Nephron (organoid): ENCODE results near the gene PCGF3.
"Not testable (repeated sequence)": the region's sequence is repeated elsewhere in the genome, so short reads cannot be mapped to it uniquely, and the experiment has no call there.

Experiments
- H3K27ac Mint-ChIP-seq, 3 experiments: 2 replicates each; pipeline ENCODE4 v1.8.0; 2020; ENCODE audit warnings: mixed read lengths in 3 of 3, mild to moderate bottlenecking in 2 of 3, moderate library complexity in 1 of 3
- H3K27me3 Mint-ChIP-seq: 2 replicates; pipeline ENCODE4 v1.8.0; 2021; ENCODE audit warnings: low read depth, mild to moderate bottlenecking, moderate library complexity, mixed read lengths
- H3K36me3 Mint-ChIP-seq: 2 replicates; pipeline ENCODE4 v1.8.0; 2020; ENCODE audit warnings: low read depth, mixed read lengths
- H3K4me1 Mint-ChIP-seq: 2 replicates; pipeline ENCODE4 v1.8.0; 2020; ENCODE audit warnings: mixed read lengths
- H3K4me3 Mint-ChIP-seq, 3 experiments: 2 replicates each; pipeline ENCODE4 v1.8.0; 2020; ENCODE audit warnings: mild to moderate bottlenecking in 3 of 3, mixed read lengths in 3 of 3, moderate library complexity in 2 of 3
- H3K9me3 Mint-ChIP-seq: 2 replicates; pipeline ENCODE4 v1.8.0; 2020; ENCODE audit warnings: mixed read lengths
- TF ChIP-seq, protein P1 (sequence below), 3 experiments: fragments of 200-600 bp; sonication (generic); IDR thresholded peaks; one replicate each; pipeline ENCODE4 v1.5.0; 2021; ENCODE audit warnings: antibody characterized with exemption in 3 of 3; ENCODE audit not compliant: unreplicated experiment in 3 of 3

Gene PCGF3

GRCh38 chr4:666436-666810 is 39.2 kb upstream of the PCGF3 start:
- Mint-ChIP-seq H3K9me3 (no peaks in the 10 kb centered on the region), H3K27ac (no peak overlapping the region), H3K27me3 (peaks cover 3% of the 10 kb centered on the region), H3K4me3 (no peak overlapping the region), H3K36me3 (peaks cover 10% of the 10 kb centered on the region), H3K4me1 (no peaks in the 10 kb centered on the region)
- TF ChIP-seq, protein P1, sequence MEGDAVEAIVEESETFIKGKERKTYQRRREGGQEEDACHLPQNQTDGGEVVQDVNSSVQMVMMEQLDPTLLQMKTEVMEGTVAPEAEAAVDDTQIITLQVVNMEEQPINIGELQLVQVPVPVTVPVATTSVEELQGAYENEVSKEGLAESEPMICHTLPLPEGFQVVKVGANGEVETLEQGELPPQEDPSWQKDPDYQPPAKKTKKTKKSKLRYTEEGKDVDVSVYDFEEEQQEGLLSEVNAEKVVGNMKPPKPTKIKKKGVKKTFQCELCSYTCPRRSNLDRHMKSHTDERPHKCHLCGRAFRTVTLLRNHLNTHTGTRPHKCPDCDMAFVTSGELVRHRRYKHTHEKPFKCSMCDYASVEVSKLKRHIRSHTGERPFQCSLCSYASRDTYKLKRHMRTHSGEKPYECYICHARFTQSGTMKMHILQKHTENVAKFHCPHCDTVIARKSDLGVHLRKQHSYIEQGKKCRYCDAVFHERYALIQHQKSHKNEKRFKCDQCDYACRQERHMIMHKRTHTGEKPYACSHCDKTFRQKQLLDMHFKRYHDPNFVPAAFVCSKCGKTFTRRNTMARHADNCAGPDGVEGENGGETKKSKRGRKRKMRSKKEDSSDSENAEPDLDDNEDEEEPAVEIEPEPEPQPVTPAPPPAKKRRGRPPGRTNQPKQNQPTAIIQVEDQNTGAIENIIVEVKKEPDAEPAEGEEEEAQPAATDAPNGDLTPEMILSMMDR (IDR thresholded peaks at IDR 0.05; ENCODE audit: unreplicated experiment in 3 of 3): no peak

GRCh38 chr4:666822-667544 is 38.6 kb upstream of the PCGF3 start:
- no peaks in the 10 kb centered on the region for H3K4me1 Mint-ChIP-seq
- peaks cover 13% of the 10 kb centered on the region for H3K36me3 Mint-ChIP-seq
- H3K4me3 Mint-ChIP-seq: no peak overlapping the region
- no peak overlapping the region for H3K27ac Mint-ChIP-seq
- TF ChIP-seq, protein P1 (IDR thresholded peaks at IDR 0.05; ENCODE audit: unreplicated experiment in 3 of 3): no peak
- H3K9me3 Mint-ChIP-seq: no peaks in the 10 kb centered on the region
- H3K27me3 Mint-ChIP-seq: peaks cover 3% of the 10 kb centered on the region

- peaks cover under 1% of the 10 kb centered on the region for H3K27me3 Mint-ChIP-seq
- TF ChIP-seq, protein P1 (IDR thresholded peaks at IDR 0.05; ENCODE audit: unreplicated experiment in 3 of 3): no peak
- H3K36me3 Mint-ChIP-seq: peaks cover 16% of the 10 kb centered on the region
- H3K4me1 Mint-ChIP-seq: no peaks in the 10 kb centered on the region
- no peak overlapping the region for H3K4me3 Mint-ChIP-seq
- H3K9me3 Mint-ChIP-seq: no peaks in the 10 kb centered on the region
- no peak overlapping the region for H3K27ac Mint-ChIP-seq
Measured at GRCh38 chr4:667545-667925, 38.1 kb upstream of the PCGF3 start.

- peaks cover 19% of the 10 kb centered on the region for H3K36me3 Mint-ChIP-seq
- H3K4me1 Mint-ChIP-seq, H3K27ac Mint-ChIP-seq, H3K4me3 Mint-ChIP-seq, H3K27me3 Mint-ChIP-seq, H3K9me3 Mint-ChIP-seq: not testable (repeated sequence)
Measured at GRCh38 chr4:668219-668618, 37.4 kb upstream of the PCGF3 start.

- not testable (repeated sequence) for H3K9me3 Mint-ChIP-seq, H3K4me1 Mint-ChIP-seq, H3K27me3 Mint-ChIP-seq, H3K27ac Mint-ChIP-seq
- H3K36me3 Mint-ChIP-seq: peaks cover 22% of the 10 kb centered on the region
- peak overlapping the region in 1 of 3 experiments; percentile 43 for H3K4me3 Mint-ChIP-seq
Measured at GRCh38 chr4:669806-670559, 35.6 kb upstream of the PCGF3 start.

- Mint-ChIP-seq H3K9me3 (no peaks in the 10 kb centered on the region), H3K27me3 (no peaks in the 10 kb centered on the region), H3K36me3 (peaks cover 22% of the 10 kb centered on the region), H3K4me3 (peak overlapping the region; percentile 57 to 70 (median 63)), H3K4me1 (peaks cover 7% of the 10 kb centered on the region), H3K27ac (no peak overlapping the region)
- TF ChIP-seq, protein P1 (IDR thresholded peaks at IDR 0.05; ENCODE audit: unreplicated experiment in 3 of 3): no peak
Measured at GRCh38 chr4:671769-672168, 33.9 kb upstream of the PCGF3 start.
